Endodermal cell (in vitro differentiated cells): ENCODE data around the gene PPP1R3F. TPM values are rescaled to one million over a fixed set of nuclear protein-coding genes. Genes with fewer than 3 reads are reported as not detected.

Experiments used
- DNase-seq: peaks from one replicate; pipeline ENCODE4 v3.0.0-alpha.2; 2017
- H3K27ac ChIP-seq: 2 replicates; pipeline ENCODE4 v1.5.1; 2013; ENCODE audit warnings: mild to moderate bottlenecking, low read depth, low read length, moderate library complexity
- H3K27me3 ChIP-seq: 2 replicates; pipeline ENCODE4 v1.6.1; 2013; ENCODE audit warnings: mild to moderate bottlenecking, low read length, moderate library complexity; ENCODE audit not compliant: insufficient read depth, control insufficient read depth, poor library complexity, severe bottlenecking
- H3K36me3 ChIP-seq: 2 replicates; pipeline ENCODE4 v1.7.0; 2013; ENCODE audit warnings: mild to moderate bottlenecking, low read length, moderate library complexity; ENCODE audit not compliant: control insufficient read depth, insufficient read depth
- H3K4me1 ChIP-seq: one replicate; pipeline ENCODE4 v1.7.0; 2013; ENCODE audit warnings: low read length; ENCODE audit not compliant: control insufficient read depth, insufficient read depth
- H3K4me3 ChIP-seq: 2 replicates; pipeline ENCODE4 v1.5.1; 2013; ENCODE audit warnings: mild to moderate bottlenecking, low read length, moderate library complexity
- H3K9ac ChIP-seq: 2 replicates; pipeline ENCODE4 v1.6.1; 2013; ENCODE audit warnings: mild to moderate bottlenecking, low read length, moderate library complexity; ENCODE audit not compliant: poor library complexity, severe bottlenecking; ENCODE audit errors: extremely low read depth
- H3K9me3 ChIP-seq: 2 replicates; pipeline ENCODE4 v1.6.1; 2013; ENCODE audit warnings: mild to moderate bottlenecking, low read length, moderate library complexity; ENCODE audit not compliant: control insufficient read depth
- H3K27ac Mint-ChIP-seq: 2 replicates; pipeline ENCODE4 v1.8.0; 2020; ENCODE audit warnings: mixed read lengths
- H3K27me3 Mint-ChIP-seq: 2 replicates; pipeline ENCODE4 v1.8.0; 2021; ENCODE audit warnings: mild to moderate bottlenecking, mixed read lengths; ENCODE audit not compliant: insufficient read depth
- H3K36me3 Mint-ChIP-seq: 2 replicates; pipeline ENCODE4 v1.8.0; 2020; ENCODE audit warnings: low read depth, mixed read lengths
- H3K4me1 Mint-ChIP-seq: 2 replicates; pipeline ENCODE4 v1.8.0; 2020; ENCODE audit warnings: mixed read lengths
- H3K4me3 Mint-ChIP-seq: 2 replicates; pipeline ENCODE4 v1.8.0; 2020; ENCODE audit warnings: mild to moderate bottlenecking, moderate library complexity, mixed read lengths
- H3K9me3 Mint-ChIP-seq: 2 replicates; pipeline ENCODE4 v1.8.0; 2020; ENCODE audit warnings: mild to moderate bottlenecking, mixed read lengths
- WGBS, 2 experiments: methylation state at CpG; one replicate each; pipeline versions ENCODE4 v1.1.5 to v1.1.7; 2013; ENCODE audit warnings: missing lambda C conversion rate in 2 of 2, mixed read lengths in 1 of 2; ENCODE audit not compliant: insufficient coverage in 1 of 2, insufficient read length in 1 of 2; 5-methylcytosine and 5-hydroxymethylcytosine counted together
- total RNA-seq, 2 donors: library from RNA; stranded (reverse); fragmentation: NEBNext Ultra II Directional in 1 of 2; extraction: Animal tissue kit (Norgen Biotek cat#: 25700) in 1 of 2; gene quantifications; 2 replicates in 1 of 2; 3 replicates in 1 of 2; pipeline ENCODE4 v1.2.1, GENCODE V29; 2021
- TF ChIP-seq, protein P1 (sequence below): fragments of 200-600 bp; sonication (generic); conservative IDR thresholded peaks from 2 replicates; pipeline ENCODE4 v1.5.0; 2021; ENCODE audit warnings: antibody characterized with exemption, mild to moderate bottlenecking

Gene PPP1R3F
- total RNA-seq, 2 donors from 2014 or later = 6.9 to 16.6 TPM

DNA sequence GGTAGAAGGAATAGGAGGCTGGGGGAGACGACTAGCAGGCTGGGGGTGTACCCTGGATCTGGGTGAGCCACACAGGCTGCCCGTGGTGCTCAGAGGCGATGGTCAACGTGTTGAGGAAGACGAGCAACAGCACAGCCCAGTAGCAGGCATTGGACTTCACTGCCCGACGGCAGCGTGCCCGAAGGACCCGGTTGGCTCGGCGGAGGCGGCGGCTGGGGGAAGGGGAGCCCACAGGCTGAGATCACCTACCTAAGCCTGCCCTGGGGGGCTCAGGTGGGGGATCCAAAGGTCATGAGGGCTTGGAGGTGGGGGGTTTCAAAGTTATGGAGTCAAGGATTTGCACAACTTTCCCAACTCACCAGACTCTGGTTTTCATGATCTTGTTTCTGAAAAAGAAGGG lies 43.7 kb upstream of the PPP1R3F start:
- Mint-ChIP-seq H3K9me3 (peaks cover 72% of the 10 kb centered on the region), H3K4me1 (no peaks in the 10 kb centered on the region), H3K27me3 (peaks cover 28% of the 10 kb centered on the region), H3K4me3 (no peak overlapping the region), H3K36me3 (no peaks in the 10 kb centered on the region), H3K27ac (no peak overlapping the region)
- H3K9ac ChIP-seq = no peak overlapping the region
- no peaks in the 10 kb centered on the region for H3K9me3 ChIP-seq
- no peak overlapping the region for H3K27ac ChIP-seq
- no peak for DNase-seq
- 75 to 84% methylated on average over 2 to 14 of the region's 14 CpGs for WGBS, 2 experiments
- no peaks in the 10 kb centered on the region for H3K27me3 ChIP-seq
- no peaks in the 10 kb centered on the region for H3K4me1 ChIP-seq
- TF ChIP-seq, protein P1, sequence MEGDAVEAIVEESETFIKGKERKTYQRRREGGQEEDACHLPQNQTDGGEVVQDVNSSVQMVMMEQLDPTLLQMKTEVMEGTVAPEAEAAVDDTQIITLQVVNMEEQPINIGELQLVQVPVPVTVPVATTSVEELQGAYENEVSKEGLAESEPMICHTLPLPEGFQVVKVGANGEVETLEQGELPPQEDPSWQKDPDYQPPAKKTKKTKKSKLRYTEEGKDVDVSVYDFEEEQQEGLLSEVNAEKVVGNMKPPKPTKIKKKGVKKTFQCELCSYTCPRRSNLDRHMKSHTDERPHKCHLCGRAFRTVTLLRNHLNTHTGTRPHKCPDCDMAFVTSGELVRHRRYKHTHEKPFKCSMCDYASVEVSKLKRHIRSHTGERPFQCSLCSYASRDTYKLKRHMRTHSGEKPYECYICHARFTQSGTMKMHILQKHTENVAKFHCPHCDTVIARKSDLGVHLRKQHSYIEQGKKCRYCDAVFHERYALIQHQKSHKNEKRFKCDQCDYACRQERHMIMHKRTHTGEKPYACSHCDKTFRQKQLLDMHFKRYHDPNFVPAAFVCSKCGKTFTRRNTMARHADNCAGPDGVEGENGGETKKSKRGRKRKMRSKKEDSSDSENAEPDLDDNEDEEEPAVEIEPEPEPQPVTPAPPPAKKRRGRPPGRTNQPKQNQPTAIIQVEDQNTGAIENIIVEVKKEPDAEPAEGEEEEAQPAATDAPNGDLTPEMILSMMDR = no peak
- no peak overlapping the region for H3K4me3 ChIP-seq
- no peaks in the 10 kb centered on the region for H3K36me3 ChIP-seq

DNA sequence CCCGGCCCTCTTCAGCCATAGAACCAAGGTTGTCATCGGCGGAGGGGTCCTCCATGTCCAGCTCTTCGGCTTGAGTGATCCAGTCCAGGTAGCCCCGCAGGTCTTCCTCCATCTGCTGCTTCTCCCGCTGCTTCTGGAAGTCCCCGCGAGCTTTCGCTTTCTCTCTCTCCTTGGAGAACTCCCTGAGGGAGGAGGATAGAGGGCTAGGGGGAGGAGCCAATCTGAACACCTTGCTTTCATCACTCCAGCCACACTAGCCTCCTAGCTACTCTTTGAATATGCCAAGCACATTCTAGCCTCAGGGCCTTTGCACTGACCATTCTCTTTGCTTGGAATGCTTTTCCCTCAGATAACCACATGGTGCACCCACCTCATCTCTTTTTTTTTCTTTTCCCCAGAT lies 42.6 kb upstream of the PPP1R3F start:
- Histone ChIP-seq H3K9ac (no peak overlapping the region), H3K27ac (no peak overlapping the region), H3K27me3 (no peaks in the 10 kb centered on the region), H3K4me3 (no peak overlapping the region), H3K9me3 (no peaks in the 10 kb centered on the region), H3K4me1 (no peaks in the 10 kb centered on the region), H3K36me3 (no peaks in the 10 kb centered on the region)
- Mint-ChIP-seq H3K27me3 (peaks cover 28% of the 10 kb centered on the region), H3K4me1 (no peaks in the 10 kb centered on the region), H3K36me3 (no peaks in the 10 kb centered on the region), H3K9me3 (peaks cover 76% of the 10 kb centered on the region), H3K27ac (no peak overlapping the region), H3K4me3 (no peak overlapping the region)
- 97 to 100% methylated on average over 1 to 5 of the region's 9 CpGs for WGBS, 2 experiments
- no peak for DNase-seq
- TF ChIP-seq, protein P1 = no peak

DNA sequence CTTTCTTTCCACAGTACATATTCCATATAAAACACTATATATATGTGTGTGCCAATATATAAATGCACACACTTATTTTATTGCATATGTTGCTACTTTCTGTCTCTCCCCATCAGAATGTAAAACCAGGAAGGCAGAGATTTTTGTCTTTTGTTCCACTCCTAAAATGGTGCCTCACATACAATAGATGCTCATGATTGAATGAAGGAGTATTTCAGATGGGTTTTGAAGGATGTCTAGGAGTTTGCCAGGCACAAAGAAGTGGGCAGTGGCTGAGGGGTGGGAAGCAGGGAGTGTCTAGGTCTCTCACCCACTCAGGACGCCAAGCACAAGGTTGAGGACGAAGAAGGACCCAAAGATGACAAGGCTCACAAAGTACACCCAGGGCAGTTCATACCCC lies 41.9 kb upstream of the PPP1R3F start:
- H3K27ac ChIP-seq = no peak overlapping the region
- Mint-ChIP-seq H3K27me3 (peaks cover 23% of the 10 kb centered on the region), H3K36me3 (no peaks in the 10 kb centered on the region), H3K4me3 (no peak overlapping the region), H3K9me3 (peaks cover 77% of the 10 kb centered on the region), H3K4me1 (no peaks in the 10 kb centered on the region), H3K27ac (no peak overlapping the region)
- no peak for DNase-seq
- no peak overlapping the region for H3K4me3 ChIP-seq
- H3K4me1 ChIP-seq = no peaks in the 10 kb centered on the region
- TF ChIP-seq, protein P1 = no peak
- 76% methylated on average over 2 of the region's 2 CpGs; no CpG with 5 or more reads in 1 of the 2 experiments for WGBS, 2 experiments
- no peaks in the 10 kb centered on the region for H3K27me3 ChIP-seq
- H3K36me3 ChIP-seq = no peaks in the 10 kb centered on the region
- H3K9me3 ChIP-seq = no peaks in the 10 kb centered on the region
- H3K9ac ChIP-seq = no peak overlapping the region
